Type B pancreatic cell (in vitro differentiated cells): Measurements from ENCODE around the gene NUTF2. TPM values are rescaled to one million over a fixed set of nuclear protein-coding genes. Genes with fewer than 3 reads are reported as not detected.

Source experiments
- DNase-seq: peaks from one replicate; pipeline ENCODE4 v3.0.0; 2021; ENCODE audit warnings: mixed read lengths; ENCODE audit not compliant: unreplicated experiment; ENCODE audit errors: extremely low spot score
- H3K27ac Mint-ChIP-seq: 2 replicates; pipeline ENCODE4 v1.8.0; 2021; ENCODE audit warnings: mild to moderate bottlenecking, mixed read lengths
- H3K27me3 Mint-ChIP-seq: 2 replicates; pipeline ENCODE4 v1.8.0; 2021; ENCODE audit warnings: mixed read lengths
- H3K36me3 Mint-ChIP-seq: 2 replicates; pipeline ENCODE4 v1.8.0; 2021; ENCODE audit warnings: mixed read lengths
- H3K4me1 Mint-ChIP-seq: one replicate; pipeline ENCODE4 v1.8.0; 2021; ENCODE audit warnings: mixed read lengths; ENCODE audit not compliant: unreplicated experiment
- H3K4me3 Mint-ChIP-seq: 2 replicates; pipeline ENCODE4 v1.8.0; 2021; ENCODE audit warnings: mild to moderate bottlenecking, mixed read lengths
- H3K9me3 Mint-ChIP-seq: 2 replicates; pipeline ENCODE4 v1.8.0; 2021; ENCODE audit warnings: mixed read lengths
- total RNA-seq: library from RNA; stranded (reverse); gene quantifications from 2 replicates; pipeline ENCODE4 v1.2.1, GENCODE V29; 2021; ENCODE audit warnings: low replicate concordance
- TF ChIP-seq, protein P1 (sequence below): fragments of 200-600 bp; sonication (generic); conservative IDR thresholded peaks from 2 replicates; pipeline ENCODE4 v1.5.0; 2021; ENCODE audit warnings: antibody characterized with exemption, mild to moderate bottlenecking

Gene NUTF2
- total RNA-seq, 1 donor from 2014 or later = 144 TPM

DNA sequence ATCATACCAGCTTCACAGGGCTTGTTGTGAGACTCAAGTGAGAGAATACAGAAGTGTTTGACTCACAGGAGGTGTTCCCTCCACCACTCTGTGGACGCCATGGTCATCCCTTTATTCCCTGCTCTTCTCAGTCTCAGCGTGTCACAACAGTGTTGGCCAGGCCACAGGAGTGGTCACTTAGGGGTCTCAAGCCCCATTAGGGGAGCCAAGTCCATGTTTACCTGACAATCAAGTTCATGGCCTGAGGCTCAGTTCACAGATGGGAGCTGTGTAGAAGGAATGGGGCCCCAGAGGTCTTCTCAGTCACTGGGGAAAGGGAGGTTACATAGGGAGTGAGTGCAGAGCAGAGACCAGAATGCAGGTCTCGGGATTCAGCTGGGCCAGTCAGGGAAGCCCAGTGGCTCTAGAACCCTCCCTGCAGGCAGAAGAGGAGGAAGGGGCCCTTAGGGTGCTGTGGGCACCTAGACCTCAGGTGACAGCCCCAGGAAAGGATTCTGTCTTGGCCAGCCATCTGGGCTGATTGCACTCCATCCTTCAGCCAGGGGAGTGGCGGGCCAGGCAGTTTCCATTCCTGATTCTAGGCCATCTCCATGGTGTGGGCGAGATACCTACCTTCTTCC lies 10.3 kb downstream of the NUTF2 start:
- no peak for DNase-seq
- Mint-ChIP-seq H3K9me3 (no peaks in the 10 kb centered on the region), H3K36me3 (peaks cover 12% of the 10 kb centered on the region), H3K4me3 (peak overlapping the region; percentile 35), H3K27ac (peak overlapping the region; percentile 89), H3K27me3 (no peaks in the 10 kb centered on the region), H3K4me1 (peaks cover 32% of the 10 kb centered on the region)
- TF ChIP-seq, protein P1, sequence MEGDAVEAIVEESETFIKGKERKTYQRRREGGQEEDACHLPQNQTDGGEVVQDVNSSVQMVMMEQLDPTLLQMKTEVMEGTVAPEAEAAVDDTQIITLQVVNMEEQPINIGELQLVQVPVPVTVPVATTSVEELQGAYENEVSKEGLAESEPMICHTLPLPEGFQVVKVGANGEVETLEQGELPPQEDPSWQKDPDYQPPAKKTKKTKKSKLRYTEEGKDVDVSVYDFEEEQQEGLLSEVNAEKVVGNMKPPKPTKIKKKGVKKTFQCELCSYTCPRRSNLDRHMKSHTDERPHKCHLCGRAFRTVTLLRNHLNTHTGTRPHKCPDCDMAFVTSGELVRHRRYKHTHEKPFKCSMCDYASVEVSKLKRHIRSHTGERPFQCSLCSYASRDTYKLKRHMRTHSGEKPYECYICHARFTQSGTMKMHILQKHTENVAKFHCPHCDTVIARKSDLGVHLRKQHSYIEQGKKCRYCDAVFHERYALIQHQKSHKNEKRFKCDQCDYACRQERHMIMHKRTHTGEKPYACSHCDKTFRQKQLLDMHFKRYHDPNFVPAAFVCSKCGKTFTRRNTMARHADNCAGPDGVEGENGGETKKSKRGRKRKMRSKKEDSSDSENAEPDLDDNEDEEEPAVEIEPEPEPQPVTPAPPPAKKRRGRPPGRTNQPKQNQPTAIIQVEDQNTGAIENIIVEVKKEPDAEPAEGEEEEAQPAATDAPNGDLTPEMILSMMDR = no peak

GRCh38 chr16:67857547-67858233 lies 11.0 kb downstream of the NUTF2 start:
- H3K4me3 Mint-ChIP-seq = peak overlapping the region; percentile 35
- peaks cover 32% of the 10 kb centered on the region for H3K4me1 Mint-ChIP-seq
- no peaks in the 10 kb centered on the region for H3K9me3 Mint-ChIP-seq
- H3K27ac Mint-ChIP-seq = peak overlapping the region; percentile 89
- no peak for DNase-seq
- H3K36me3 Mint-ChIP-seq = peaks cover 12% of the 10 kb centered on the region
- H3K27me3 Mint-ChIP-seq = no peaks in the 10 kb centered on the region
- TF ChIP-seq, protein P1 = no peak

DNA sequence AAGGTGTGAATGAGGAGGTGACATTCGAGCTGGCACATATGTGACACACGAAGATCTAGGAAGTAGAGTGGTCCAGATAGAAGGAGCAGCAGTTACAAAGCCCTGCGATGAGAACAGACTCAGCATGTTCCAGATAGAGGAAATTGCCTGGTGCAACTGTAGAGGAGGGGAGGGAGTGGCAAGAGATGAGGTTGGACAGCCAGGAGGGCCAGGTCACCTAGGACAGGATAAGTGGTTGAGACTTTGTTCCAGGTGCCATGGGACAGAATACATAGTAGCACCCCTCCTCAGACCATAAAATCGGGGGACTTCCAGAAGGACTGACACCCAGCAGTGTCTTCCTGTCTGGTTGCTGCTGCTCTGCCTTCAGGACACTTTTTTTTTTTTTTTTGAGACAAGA lies 11.8 kb downstream of the NUTF2 start:
- TF ChIP-seq, protein P1 = no peak
- no peak for DNase-seq
- Mint-ChIP-seq H3K27me3 (no peaks in the 10 kb centered on the region), H3K27ac (peak overlapping the region; percentile 89), H3K4me3 (no peak overlapping the region), H3K9me3 (no peaks in the 10 kb centered on the region), H3K36me3 (peaks cover 12% of the 10 kb centered on the region), H3K4me1 (peaks cover 36% of the 10 kb centered on the region)

GRCh38 chr16:67860589-67861398 lies 14.1 kb downstream of the NUTF2 start:
- Mint-ChIP-seq H3K4me3 (no peak overlapping the region), H3K27me3 (no peaks in the 10 kb centered on the region), H3K27ac (peak overlapping the region; percentile 79), H3K4me1 (peaks cover 30% of the 10 kb centered on the region), H3K36me3 (peaks cover 18% of the 10 kb centered on the region), H3K9me3 (no peaks in the 10 kb centered on the region)
- no peak for DNase-seq
- TF ChIP-seq, protein P1 = no peak

GRCh38 chr16:67861877-67862276 lies 15.1 kb downstream of the NUTF2 start:
- H3K9me3 Mint-ChIP-seq = no peaks in the 10 kb centered on the region
- peaks cover 27% of the 10 kb centered on the region for H3K4me1 Mint-ChIP-seq
- peaks cover 18% of the 10 kb centered on the region for H3K36me3 Mint-ChIP-seq
- TF ChIP-seq, protein P1 = no peak
- no peaks in the 10 kb centered on the region for H3K27me3 Mint-ChIP-seq
- no peak overlapping the region for H3K4me3 Mint-ChIP-seq
- no peak for DNase-seq
- H3K27ac Mint-ChIP-seq = peak overlapping the region; percentile 59
